CD4-positive, alpha-beta T cell treated with Interferon alpha-2 for 1 hour (primary cell): ENCODE data around the gene COL4A2.

Experiments
- DNase-seq, 2 donors: peaks; one replicate each; pipeline ENCODE4 v3.0.0-alpha.2; 2020 to 2022

The COL4A2 gene

DNA sequence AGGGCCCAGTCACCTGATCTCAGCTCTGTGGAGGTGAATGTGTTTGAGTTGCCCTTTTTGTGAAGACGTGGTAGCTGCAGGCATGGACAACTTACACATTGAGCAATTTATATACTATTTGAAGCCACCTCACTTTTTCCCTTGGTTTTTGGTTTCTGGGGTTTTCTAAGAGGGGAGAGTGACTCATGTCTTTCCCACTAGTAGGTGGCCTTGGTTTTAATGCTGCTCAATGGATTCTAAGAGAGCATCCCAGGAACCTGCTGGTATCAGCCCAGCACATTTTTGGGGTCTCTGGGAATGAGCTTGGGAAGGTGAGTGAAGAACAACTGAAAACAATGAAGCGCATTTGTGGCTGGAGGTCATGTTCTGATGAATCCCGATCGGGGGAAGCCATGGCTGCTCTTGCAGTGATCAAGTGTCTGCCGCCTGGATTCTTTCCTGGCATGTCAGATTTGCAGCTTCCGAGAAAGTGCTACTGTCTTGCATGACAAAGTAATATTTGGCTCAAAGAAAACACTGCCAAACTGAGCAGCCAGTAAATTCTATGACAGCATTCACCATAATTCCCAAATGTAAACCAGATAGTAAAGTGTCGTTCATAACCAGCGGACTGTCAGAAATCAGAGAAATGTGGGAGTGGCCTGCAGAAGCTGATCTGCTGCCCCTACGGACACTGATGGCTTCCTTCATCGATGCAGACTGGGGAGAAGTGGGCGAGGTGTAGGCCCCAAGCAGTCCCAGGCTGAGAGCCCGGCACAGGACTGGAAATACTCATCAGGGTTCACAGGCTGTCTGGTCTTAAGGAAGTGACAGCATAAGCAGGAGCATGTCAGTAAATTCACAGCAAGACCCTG is 98.7 kb downstream of the COL4A2 start:
- DNase-seq: no peak

DNA sequence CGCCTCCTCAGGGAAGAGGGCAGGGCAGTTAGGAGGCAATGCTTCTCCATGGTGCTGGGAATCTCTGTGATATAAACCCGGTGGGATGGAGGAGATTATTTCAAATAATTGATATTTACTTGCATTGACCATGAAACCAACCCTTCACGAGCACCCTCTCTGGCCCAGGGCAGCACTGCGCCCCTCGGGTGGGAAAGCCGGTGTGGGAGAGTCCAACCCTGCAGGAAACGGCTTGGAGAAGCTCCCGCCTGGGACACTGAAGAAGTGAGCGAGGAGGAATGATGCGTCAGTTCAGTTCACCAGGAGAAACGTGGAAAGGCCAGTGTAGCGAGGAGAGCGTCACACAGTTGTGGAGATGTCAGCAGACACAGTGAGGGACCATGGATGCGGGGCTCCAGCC is 99.9 kb downstream of the COL4A2 start:
- DNase-seq: no peak

DNA sequence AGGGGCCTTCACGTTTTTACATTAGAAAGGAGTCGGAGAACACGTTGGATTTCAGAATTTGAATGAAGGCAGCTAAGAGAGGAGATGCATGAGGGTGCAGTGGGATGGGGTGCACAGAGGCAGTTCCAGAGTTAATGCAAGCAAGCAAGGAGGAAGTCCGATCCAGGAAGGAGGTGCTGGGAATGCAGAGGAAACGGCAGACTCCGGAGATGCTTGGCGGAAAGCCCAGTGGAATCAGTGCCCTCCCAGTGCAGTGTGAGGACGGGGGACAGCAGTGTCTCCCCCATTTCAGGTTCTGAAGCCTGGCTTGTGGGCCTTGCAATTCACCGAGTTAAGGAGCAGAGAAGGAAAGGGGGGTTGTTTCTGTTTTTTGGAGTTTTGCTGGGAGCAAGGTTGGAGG is 100.4 kb downstream of the COL4A2 start:
- no peak for DNase-seq

DNA sequence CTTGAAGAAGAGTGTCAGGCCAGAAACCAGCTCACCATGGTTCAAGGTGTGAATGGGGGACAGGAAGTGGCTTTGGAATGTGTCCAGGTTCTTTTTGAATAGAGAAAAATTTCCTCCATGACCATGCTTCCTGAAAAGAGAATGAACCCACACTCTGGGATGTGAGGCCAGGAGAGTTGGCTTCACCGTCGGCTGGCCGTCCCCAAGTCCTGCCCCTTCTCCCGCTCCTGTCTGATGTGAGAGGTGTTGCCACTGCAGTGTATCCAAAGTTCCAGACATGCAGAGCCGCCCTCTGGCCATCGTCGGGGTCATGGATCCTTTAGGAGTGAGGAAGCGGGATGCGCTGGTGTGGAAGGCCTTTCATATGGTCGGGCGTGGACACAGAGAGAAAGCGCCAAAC is 101.2 kb downstream of the COL4A2 start:
- DNase-seq: no peak

DNA sequence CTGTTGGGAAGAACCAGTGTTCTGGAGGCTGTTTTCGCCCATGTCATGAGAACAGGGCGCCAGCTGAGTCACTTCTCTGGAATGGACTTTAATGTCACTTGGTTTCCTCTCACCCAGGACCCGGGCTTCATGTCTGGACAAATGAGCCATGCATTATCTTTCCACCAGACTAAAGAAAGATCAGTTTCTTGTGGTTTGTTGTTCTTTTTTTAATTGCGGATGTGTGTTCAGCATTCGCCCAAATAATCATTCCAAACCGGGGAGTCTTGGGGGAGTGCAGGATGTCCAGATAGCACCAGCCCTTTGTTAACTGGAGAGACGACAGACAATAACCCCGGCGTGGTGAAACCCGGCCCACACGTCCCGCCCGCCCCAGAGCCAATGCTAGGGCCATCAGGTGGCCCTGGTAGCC is 102.5 kb downstream of the COL4A2 start:
- no peak for DNase-seq

DNA sequence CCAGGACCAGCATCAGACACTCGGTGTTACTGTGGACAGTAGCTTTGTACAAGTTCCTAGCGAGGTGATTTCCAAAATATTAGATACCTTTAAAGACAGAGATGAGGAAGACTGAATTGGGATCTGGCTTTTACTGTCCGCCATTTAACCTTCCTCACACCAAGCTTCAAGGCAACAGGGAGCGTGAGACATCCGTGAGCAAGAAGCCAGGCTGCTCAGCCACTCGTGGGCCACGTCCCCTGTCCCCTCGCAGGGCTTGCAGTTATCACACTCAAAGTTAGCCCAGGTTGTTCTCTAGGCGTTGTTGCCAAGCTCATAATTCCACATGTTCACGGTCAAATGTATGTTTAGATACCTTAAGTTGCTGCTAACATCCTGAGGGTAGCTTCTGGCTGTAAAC is 102.9 kb downstream of the COL4A2 start:
- no peak for DNase-seq

DNA sequence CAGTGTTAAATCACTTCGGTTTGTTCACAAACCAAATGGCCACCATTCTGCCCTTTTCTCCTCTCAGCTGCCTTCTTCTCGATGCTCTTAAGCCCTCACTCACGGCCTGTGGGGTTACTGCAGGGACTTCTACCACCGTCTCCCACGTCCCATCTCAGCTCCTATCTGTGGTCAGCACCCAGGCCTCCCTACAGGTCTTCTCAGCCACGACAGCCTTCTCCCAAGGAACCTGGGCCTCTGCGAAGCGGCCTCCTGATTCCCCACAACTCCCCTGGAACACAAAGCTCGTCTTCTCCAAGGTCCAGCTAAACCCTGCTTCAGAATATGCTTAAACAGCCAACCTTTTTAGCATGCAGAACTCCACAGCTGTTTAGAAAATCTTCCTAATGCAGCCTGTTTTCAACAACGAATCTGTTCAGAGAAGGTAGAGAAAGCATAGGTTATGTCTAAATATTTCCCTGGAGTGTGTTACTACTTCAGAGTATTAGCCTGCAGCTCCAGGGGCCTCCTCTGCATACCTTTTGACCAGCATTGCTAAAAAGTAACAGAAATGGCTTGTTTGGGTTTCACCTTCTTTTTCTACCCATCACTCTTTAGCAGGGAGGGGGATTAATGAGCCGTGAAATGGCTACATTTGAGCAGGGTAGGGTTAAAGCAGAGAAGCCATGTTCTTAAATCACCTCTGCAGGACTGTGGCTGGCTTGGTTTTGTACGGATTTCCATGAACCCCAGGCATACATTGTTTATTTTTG is 104.0 kb downstream of the COL4A2 start:
- DNase-seq: no peak

DNA sequence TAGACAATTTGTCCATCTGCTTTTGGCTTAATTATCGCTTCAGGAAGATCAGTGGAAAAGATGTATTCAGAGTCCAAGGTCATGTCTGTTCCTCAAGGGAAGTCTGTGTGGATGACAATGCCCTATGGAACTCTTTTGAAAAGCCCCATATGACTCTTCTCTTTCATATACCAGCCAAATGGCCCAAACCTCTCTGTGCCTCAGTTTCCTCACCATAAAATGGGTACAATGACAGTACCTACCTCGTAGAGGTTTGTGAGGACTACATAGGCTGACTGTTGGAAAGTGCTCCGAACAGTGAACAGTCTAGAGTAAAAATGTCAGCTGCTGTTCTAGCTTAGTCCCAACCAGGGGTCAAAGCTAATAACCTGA is 104.6 kb downstream of the COL4A2 start:
- no peak for DNase-seq

DNA sequence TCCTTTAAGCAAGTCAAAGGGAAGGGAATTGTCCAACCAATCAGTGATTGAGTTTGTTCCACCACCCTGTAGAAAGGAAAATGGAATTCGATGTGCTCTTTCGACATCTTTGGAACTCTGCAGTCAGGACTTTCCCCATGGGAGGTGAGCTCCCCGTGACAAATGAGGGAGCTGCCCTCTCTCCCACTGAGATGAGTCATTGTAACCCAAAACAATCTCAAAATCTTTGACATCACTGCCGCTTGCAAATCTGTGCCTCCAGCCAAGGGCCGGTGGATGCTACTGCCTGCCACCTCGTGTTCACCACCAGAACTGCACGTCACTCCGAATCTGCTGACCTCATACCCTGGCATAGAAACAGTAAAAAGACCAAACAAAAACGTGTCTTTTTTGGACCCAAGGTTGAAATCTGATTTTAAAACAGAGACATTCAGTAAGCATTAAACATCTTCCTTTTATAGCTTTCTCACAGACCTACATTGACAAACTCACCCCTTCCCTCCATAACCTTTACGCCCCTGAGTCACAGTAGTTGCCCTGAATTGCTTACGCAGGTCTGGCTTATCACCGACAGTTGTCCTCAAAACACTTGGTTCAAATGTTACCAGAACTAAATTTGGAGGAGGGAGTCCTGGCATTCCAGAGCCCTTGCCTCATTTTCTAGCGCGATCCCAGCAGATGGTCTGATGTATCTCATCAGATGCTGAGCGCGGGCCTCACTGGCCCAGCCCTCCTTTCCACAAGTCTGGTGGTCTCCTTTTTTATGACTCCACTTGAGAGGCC is 105.2 kb downstream of the COL4A2 start:
- DNase-seq: peak; percentile 41 to 50

DNA sequence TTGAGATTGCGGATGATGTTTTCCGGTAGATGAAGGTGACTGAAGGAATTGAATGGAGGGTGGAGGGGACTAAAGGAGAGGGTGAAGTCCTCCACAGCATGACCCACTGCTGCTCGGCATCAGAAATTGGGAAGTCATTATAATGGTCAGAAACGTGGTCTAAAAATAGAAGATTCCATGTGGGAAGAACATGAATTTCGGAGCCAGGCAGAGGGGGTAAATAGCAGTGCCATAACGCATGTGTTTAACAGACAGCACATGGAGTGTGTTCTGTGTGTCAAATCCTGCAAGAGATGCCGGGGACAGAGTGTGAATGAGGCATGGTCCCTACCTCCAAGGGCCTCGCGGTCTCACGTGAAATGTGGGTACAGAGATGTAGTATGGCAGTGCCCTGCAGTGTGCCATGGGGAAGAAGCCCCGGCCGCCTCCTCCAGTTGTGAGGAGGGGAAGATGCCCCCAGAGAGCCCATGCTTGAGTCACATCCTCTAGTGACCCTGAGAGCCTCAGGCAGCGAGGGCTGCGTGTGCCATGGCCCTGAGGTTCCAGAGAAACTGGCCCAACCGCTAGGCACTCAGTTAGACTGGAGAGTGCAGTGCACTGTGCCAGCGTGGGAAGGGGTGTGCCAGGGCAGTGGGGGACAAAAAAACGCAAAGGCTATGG is 106.1 kb downstream of the COL4A2 start:
- DNase-seq: no peak

DNA sequence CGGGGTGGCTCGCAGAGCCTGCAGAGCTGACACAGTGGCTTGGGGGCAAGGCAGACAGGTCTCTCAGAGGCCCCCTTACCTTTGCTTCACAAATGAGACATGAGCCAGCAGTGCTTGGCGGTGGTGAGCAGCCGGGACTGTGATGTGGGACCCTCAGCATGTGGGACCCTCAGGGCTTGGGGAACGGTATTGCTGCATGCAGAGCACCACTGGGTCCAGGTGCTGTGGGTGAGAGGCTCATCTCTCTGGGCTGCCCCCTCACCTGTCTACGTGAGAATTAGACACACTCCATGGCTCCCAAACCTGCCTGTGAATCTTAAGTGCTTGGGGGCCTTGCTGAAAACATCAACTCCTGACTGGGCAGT is 106.6 kb downstream of the COL4A2 start:
- no peak for DNase-seq

DNA sequence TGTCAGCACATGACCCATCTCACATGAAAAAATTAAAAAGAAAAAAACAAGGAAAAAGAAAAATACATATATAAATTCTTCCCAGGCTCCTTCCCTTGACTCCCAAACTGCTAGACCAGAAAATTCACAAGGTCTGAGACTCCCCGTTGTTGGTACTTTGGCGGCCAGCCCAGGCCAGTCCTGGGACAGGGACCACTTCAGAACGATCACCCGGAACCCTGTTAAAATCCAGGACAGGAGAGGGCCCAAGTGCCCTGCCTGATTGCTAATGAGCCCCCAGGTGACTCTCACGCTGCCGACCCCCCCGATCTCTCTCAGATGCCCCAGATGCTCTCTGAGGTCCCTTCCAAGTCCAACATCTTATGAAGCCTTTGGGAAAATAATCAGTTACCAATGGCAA is 107.2 kb downstream of the COL4A2 start:
- DNase-seq: no peak

DNA sequence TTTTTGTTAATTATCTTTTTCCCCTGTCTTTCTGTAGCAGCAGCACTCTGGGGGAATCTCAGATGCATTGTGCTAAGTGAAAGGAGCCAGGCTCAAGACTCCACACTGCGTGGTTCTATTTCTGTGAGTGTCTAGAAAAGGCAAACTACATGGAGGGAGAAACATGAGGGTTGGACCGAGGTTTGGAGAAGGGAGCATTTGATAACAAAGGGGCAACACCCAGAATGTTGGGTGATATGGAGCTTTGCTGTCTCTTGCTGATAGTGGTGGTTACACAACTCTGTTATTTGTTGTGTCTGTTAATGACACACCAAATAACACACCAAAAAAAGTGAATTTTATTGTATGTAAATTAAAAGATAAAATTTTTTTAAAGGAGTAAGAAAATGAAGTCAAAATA is 107.8 kb downstream of the COL4A2 start:
- DNase-seq: no peak

DNA sequence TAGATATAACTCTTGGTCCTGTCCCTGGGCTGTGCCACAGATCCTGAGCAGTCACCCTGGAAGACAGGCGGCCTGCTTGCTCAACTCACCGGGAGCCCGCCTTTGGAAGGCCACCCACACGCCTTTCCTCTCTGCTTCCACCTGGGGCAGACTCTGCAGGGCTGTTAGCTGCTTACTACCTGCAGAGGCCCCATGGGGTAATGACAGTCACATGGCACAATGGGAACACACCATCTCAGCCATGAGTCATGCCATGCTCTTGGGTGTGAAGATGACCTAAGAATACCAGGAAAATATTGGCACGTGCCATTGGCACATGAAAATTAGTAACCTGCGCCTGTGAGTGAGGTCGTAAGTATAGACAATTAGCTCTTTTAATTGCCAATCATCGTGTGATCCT is 108.6 kb downstream of the COL4A2 start:
- no peak for DNase-seq

DNA sequence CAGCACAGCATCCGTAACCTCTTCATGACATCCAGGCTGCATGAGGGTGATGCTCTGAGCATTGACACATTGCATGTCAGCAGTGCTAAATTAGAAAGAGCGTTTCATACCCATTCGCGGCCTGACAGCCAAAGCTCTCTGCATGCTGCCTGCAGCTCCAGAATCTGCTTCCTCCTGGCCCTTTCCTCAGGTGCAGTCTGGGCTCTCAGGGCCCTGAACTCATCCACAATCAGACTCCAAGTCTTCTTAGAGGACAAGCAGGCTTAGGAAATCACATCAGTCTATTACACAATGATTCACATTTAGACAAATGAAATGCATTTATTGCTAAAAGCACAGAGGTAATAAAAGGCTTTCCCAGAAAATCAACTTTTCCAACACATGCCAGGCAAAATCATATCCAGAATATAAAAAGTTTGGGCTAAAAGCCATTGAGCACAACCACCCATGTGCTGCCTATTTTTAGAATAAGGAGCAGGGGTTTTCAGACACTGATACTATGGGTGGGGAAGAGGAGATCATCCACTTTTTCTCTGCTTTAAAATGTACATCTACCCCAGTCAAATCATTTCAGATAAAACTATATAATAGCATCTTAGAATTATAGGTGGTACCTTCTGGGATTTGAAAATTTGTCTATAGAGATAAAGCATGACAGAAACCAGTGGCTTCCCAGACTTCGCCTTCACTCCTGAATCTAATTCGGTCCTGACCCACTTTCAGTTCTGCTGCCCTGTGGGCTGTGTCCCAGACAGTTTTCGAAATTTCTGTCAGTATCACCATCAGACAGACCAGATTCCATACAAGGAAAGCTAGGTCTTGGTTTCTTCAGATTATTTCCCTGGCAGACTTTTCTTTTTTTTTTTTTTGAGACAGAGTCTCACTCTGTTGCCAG is 109.3 kb downstream of the COL4A2 start:
- no peak for DNase-seq

DNA sequence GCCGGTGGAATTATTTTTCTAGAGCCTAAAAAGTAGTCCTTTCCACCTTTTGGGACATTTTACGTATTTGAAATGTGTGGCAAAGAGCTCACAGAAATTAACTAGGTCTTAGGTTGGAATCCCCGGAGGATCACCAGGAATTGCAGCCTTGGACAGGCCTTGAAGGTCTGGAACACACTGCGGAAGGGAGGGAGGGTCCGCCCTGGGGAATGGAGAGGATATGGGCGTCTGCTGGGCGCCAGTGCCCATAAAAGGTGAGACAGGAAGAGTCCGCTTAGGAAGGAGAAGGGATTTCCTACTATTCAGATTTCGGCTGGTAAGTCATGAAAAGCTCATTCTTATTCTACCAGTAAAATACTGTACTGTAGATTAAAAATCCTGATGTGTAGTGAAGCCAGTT is 111.9 kb downstream of the COL4A2 start:
- no peak for DNase-seq

DNA sequence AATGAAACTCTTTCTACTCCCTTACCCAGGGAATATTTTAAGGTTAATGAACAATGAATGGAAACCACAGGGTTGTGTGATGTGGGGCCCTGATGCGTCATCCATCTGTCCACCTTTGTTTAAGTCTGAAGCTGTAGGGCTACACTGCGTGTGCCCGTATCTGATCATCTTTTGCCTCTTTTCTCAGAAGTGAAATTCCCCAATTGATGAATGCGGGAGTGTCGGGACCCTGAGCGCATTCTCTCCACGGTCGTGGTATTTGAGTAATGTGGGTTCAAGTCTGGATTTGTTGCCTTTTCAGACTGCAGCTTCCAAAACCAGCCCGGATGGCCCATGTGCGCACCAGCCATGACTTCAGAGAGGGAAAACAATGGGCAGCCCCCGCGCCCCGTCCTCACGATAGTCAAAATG is 112.3 kb downstream of the COL4A2 start:
- DNase-seq: no peak

DNA sequence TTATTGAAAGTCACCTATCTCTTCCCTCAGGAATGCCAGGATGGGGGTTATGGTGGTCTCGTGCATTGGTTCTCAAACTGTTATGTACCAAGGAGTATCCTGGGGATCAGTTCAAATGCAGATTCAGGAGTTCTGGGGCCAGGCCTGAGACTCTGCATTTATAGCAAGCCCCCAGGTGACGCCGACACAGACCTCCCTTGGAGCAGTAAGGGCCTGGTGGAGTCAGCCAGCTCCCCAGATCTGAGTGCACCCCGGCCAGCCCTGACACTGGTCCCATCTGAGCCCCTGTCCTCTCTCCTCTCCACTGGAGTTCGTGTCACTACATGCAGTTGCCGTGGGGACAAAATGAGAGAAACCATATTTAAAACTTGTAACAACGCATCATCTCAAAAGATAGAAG is 112.9 kb downstream of the COL4A2 start:
- no peak for DNase-seq

DNA sequence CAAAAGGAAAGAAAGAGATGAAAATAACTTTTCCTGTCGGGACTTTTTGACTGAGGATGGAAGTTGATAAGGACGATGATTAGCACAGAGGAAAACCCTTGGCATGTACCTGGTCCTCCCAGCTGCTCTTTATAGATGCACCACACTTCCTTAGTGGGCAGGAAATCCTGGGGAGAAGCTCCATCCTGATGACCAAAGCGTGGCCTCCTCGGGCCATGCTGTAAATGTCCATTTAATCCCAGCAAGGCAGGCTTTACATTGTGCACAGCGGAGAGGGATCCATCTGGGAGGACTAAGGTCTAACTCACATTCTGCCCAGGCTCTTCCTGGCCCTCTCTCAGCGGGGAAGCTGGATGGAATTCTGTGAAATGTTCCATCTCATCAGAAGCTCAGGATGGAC is 113.5 kb downstream of the COL4A2 start:
- no peak for DNase-seq

DNA sequence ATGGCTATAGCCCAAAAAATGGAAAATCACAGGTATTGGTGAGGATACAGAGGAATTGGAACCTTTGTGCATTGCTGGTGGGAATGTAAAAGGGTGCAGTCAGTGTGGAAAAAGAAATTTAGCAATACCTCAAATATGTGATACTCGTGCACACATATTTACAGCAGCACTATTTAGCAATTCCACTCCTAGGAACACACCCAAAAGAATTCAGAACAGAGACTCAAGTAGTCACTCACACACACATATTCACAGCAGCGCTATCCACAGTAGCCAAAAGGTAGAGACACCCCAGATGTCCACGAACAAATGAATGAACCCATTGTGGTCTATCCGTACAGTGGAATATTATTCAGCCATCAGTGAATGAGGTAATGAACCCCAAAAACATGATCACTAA is 114.0 kb downstream of the COL4A2 start:
- DNase-seq: no peak

DNA sequence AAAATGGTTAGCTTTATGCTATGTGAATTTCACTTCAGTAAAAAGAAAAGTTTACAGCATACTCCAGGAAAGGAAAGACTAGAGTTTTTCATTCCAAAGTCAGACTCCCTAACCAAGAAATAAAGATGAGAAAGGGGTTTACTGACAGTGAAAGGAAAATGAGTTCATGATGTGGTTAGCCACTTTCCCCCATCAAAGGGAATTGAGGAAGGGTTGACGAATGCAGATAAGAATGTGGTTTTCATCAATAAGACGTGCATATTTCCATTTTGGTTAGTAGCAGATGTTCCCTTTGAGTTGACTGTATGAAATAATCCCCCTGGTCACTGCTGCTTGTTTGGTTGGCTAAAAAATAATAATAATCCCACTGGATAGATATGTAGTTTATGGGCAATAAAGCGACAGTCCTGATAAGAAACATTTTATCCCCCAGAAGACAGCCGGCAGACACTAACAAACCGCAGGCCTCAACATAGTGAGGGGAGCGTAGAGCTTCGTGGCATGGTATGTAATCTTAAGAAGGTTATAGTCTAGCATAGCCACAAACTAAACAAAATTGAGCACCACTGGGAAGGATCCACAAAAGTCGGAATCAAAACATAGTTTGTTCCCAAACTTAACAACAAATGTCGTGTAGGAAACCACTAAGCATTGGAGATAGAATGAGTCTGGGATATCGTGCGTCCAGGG is 114.8 kb downstream of the COL4A2 start:
- peak in 1 of 2 donors; percentile 12 for DNase-seq
